ENCODE data around the gene POLR3A. TPM values are rescaled to one million over a fixed set of nuclear protein-coding genes. Genes with fewer than 3 reads are reported as not detected.

POLR3A gene
- total RNA-seq, 1 donor from 2014 or later: 27.5 TPM

- peak overlapping the region; percentile 76 for H3K27ac Mint-ChIP-seq
- H3K9me3 Mint-ChIP-seq (ENCODE audit: low read depth): no peaks in the 10 kb centered on the region
- H3K4me1 Mint-ChIP-seq (ENCODE audit: low read depth): peaks cover 2% of the 10 kb centered on the region
- no peak overlapping the region for H3K4me3 Mint-ChIP-seq (ENCODE audit: low read depth)
- TF ChIP-seq, protein P1, sequence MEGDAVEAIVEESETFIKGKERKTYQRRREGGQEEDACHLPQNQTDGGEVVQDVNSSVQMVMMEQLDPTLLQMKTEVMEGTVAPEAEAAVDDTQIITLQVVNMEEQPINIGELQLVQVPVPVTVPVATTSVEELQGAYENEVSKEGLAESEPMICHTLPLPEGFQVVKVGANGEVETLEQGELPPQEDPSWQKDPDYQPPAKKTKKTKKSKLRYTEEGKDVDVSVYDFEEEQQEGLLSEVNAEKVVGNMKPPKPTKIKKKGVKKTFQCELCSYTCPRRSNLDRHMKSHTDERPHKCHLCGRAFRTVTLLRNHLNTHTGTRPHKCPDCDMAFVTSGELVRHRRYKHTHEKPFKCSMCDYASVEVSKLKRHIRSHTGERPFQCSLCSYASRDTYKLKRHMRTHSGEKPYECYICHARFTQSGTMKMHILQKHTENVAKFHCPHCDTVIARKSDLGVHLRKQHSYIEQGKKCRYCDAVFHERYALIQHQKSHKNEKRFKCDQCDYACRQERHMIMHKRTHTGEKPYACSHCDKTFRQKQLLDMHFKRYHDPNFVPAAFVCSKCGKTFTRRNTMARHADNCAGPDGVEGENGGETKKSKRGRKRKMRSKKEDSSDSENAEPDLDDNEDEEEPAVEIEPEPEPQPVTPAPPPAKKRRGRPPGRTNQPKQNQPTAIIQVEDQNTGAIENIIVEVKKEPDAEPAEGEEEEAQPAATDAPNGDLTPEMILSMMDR (IDR thresholded peaks at IDR 0.05; ENCODE audit: unreplicated experiment): no peak
- peaks cover 21% of the 10 kb centered on the region for H3K36me3 Mint-ChIP-seq (ENCODE audit: insufficient read depth)
- H3K27me3 Mint-ChIP-seq: no peaks in the 10 kb centered on the region
- DNase-seq (ENCODE audit: low spot score, unreplicated experiment): no peak
Measured at GRCh38 chr10:77977016-77977415, 52.3 kb downstream of the POLR3A start.

GRCh38 chr10:77975086-77975666, 54.1 kb downstream of the POLR3A start:
- no peak for DNase-seq (ENCODE audit: low spot score, unreplicated experiment)
- H3K4me1 Mint-ChIP-seq (ENCODE audit: low read depth): peaks cover 11% of the 10 kb centered on the region
- H3K36me3 Mint-ChIP-seq (ENCODE audit: insufficient read depth): peaks cover 15% of the 10 kb centered on the region
- no peaks in the 10 kb centered on the region for H3K27me3 Mint-ChIP-seq
- no peak overlapping the region for H3K4me3 Mint-ChIP-seq (ENCODE audit: low read depth)
- TF ChIP-seq, protein P1 (IDR thresholded peaks at IDR 0.05; ENCODE audit: unreplicated experiment): no peak
- H3K27ac Mint-ChIP-seq: no peak overlapping the region
- H3K9me3 Mint-ChIP-seq (ENCODE audit: low read depth): no peaks in the 10 kb centered on the region

DNA sequence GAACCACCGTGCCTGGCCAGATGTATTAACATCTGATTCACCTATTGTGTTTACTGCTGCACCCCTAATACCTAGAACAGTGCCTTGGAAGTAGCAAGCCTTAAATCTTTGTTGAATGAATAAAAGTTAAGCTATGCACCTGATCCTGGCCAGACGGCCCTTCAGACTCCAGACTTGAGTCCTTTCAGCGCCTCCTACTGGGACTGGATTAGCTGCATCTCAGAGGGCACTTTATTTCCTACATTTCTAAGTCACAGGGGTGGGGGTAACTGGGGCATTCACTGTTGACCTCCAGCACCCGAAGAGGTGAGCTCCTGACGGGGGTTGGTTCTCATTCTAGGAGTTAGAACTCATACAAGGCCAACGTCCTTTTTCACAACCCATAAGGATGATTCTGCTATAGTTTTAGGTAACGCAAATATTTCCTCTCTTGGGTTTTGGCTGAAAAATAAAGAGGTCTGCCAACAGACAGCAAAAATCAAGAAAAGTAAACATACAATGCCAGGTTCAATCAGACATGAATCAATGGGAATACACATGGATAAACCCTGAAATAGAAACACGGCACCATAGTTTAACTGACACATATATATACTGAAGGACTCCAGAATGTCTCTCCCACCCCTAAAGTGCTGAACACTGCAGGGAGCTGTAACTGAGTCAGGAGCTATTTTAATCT, 54.8 kb downstream of the POLR3A start:
- Mint-ChIP-seq H3K27ac (peak overlapping the region; percentile 56), H3K9me3 (ENCODE audit: low read depth) (no peaks in the 10 kb centered on the region)
- DNase-seq (ENCODE audit: low spot score, unreplicated experiment): no peak

DNA sequence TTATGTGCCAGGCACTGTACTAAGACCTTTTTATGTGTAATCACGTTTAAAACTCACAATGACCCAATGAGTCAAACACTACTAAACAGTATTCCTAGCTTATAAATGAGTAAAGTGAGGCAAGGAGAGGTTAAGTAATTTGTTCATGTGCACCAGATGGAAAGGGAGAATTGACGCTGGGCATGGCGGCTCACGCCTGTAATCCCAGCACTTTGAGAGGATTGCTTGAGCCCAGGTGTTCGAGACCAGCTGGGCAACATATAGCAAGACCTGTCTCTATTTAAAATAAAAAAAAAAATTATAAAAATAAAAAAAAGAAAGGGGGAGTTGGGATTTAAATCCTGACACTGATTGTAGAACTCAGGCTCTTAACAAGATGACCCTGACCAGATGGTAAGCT, 56.0 kb downstream of the POLR3A start:
- Mint-ChIP-seq H3K36me3 (ENCODE audit: insufficient read depth) (peaks cover 9% of the 10 kb centered on the region), H3K9me3 (ENCODE audit: low read depth) (no peaks in the 10 kb centered on the region), H3K4me3 (ENCODE audit: low read depth) (no peak overlapping the region), H3K27me3 (no peaks in the 10 kb centered on the region), H3K27ac (no peak overlapping the region), H3K4me1 (ENCODE audit: low read depth) (peaks cover 12% of the 10 kb centered on the region)
- DNase-seq (ENCODE audit: low spot score, unreplicated experiment): no peak
- TF ChIP-seq, protein P1 (IDR thresholded peaks at IDR 0.05; ENCODE audit: unreplicated experiment): no peak

More for the DNA sequence above, 54.8 kb downstream of the POLR3A start:
- H3K4me1 Mint-ChIP-seq (ENCODE audit: low read depth): peaks cover 11% of the 10 kb centered on the region
- H3K4me3 Mint-ChIP-seq (ENCODE audit: low read depth): no peak overlapping the region
- H3K27me3 Mint-ChIP-seq: no peaks in the 10 kb centered on the region
- TF ChIP-seq, protein P1 (IDR thresholded peaks at IDR 0.05; ENCODE audit: unreplicated experiment): peak; percentile 56
- peaks cover 9% of the 10 kb centered on the region for H3K36me3 Mint-ChIP-seq (ENCODE audit: insufficient read depth)

DNA sequence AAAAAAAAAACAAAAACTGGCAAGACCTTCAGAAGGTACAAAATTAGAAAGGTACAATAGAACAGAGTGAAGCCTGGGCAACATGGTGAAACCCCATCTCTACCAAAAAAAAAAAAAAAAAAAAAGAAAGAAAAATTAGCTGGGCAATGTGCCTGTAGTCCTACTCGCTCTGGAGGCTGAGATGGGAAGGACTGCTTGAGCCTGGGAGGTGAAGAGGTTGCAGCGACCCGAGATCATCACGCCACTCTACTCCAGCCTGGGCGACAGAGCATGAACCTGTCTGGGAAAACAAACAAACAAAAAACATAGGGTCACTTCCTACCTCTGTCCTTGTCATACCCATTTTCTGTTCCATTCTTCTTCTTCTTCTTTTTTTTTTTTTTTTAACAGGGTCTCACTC, 57.2 kb downstream of the POLR3A start:
- peaks cover 5% of the 10 kb centered on the region for H3K36me3 Mint-ChIP-seq (ENCODE audit: insufficient read depth)
- no peak overlapping the region for H3K27ac Mint-ChIP-seq
- TF ChIP-seq, protein P1 (IDR thresholded peaks at IDR 0.05; ENCODE audit: unreplicated experiment): no peak
- H3K9me3 Mint-ChIP-seq (ENCODE audit: low read depth): no peaks in the 10 kb centered on the region
- H3K27me3 Mint-ChIP-seq: no peaks in the 10 kb centered on the region
- no peak overlapping the region for H3K4me3 Mint-ChIP-seq (ENCODE audit: low read depth)
- H3K4me1 Mint-ChIP-seq (ENCODE audit: low read depth): peaks cover 21% of the 10 kb centered on the region
- no peak for DNase-seq (ENCODE audit: low spot score, unreplicated experiment)

Measured in progenitor cell of endocrine pancreas (in vitro differentiated cells).